ENCODE results near the gene RAPGEF4. TPM values are rescaled to one million over a fixed set of nuclear protein-coding genes. Genes with fewer than 3 reads are reported as not detected.

The RAPGEF4 gene
- total RNA-seq, 4 donors from 2014 or later, result 2.5 to 7.9 (median 4.6) TPM

GRCh38 chr2:172930871-172931255 is 195.2 kb downstream of the RAPGEF4 start:
- no peaks in the 10 kb centered on the region for H3K27me3 ChIP-seq
- TF ChIP-seq POLR2A (IDR thresholded peaks at IDR 0.05), result no peak
- peaks cover 0 to 31% (median 14%) of the 10 kb centered on the region in 3 donors for H3K4me1 ChIP-seq
- no peaks in the 10 kb centered on the region for H3K36me3 ChIP-seq
- ATAC-seq, result peak; percentile 6
- no peaks in the 10 kb centered on the region for H3K9me3 ChIP-seq
- peak overlapping the region in 3 of 4 donors; percentile 56 to 81 (median 67) for H3K27ac ChIP-seq
- WGBS, 2 donors (ENCODE audit: low coverage in 1 of 2), result 29 to 43% methylated on average over 5 to 6 of the region's 7 CpGs
- no peak overlapping the region for H3K4me3 ChIP-seq

DNA sequence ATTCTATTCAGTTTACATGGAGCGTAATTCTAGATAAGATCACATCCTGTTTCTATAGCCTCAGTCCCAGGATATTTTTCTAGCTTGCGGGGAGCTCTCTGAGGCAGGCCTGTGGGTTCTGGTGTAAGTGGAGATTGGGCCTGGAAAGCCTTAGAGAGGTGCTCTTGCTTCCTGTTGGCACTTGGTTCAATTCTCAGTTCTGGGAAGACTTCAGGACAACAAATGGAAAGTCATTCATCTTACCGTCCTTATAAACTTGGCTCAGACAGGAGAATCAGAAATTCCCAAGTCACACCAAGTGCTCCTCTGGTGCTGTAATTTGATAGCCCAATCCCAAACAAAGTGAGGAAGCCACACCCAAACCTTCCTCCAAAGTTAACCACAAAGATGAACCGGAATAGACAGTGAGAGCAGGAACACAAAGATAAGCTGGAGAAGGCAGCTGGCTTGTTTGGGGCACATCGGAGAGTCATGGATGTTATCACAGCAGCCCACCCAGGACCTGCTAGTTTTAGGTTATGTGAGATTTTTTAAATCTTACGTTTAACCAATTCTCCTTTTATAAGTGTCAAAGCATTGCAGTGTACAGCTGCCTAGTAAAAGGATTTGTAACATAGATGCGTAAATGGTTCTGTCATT is 195.7 kb downstream of the RAPGEF4 start:
- Histone ChIP-seq H3K9me3 (no peaks in the 10 kb centered on the region), H3K36me3 (no peaks in the 10 kb centered on the region), H3K4me1 (peaks cover 0 to 31% (median 14%) of the 10 kb centered on the region in 3 donors), H3K27me3 (no peaks in the 10 kb centered on the region), H3K27ac (peak overlapping the region in 3 of 4 donors; percentile 56 to 81 (median 67)), H3K4me3 (peak overlapping the region; percentile 27 to 30)
- WGBS, 2 donors (ENCODE audit: low coverage in 1 of 2), result 27% methylated on average over 6 to 7 of the region's 7 CpGs
- peak; percentile 57 for ATAC-seq
- TF ChIP-seq, protein P1, sequence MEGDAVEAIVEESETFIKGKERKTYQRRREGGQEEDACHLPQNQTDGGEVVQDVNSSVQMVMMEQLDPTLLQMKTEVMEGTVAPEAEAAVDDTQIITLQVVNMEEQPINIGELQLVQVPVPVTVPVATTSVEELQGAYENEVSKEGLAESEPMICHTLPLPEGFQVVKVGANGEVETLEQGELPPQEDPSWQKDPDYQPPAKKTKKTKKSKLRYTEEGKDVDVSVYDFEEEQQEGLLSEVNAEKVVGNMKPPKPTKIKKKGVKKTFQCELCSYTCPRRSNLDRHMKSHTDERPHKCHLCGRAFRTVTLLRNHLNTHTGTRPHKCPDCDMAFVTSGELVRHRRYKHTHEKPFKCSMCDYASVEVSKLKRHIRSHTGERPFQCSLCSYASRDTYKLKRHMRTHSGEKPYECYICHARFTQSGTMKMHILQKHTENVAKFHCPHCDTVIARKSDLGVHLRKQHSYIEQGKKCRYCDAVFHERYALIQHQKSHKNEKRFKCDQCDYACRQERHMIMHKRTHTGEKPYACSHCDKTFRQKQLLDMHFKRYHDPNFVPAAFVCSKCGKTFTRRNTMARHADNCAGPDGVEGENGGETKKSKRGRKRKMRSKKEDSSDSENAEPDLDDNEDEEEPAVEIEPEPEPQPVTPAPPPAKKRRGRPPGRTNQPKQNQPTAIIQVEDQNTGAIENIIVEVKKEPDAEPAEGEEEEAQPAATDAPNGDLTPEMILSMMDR (IDR thresholded peaks at IDR 0.05), result no peak
- TF ChIP-seq POLR2A (IDR thresholded peaks at IDR 0.05) (no peak), POLR2AphosphoS5 (IDR thresholded peaks at IDR 0.05) (peak; percentile 21), EP300 (IDR thresholded peaks at IDR 0.05) (no peak)

GRCh38 chr2:172931918-172932520 is 196.4 kb downstream of the RAPGEF4 start:
- WGBS, 2 donors (ENCODE audit: low coverage in 1 of 2), result 0 to 2% methylated on average over 8 of the region's 8 CpGs
- H3K9me3 ChIP-seq, result no peaks in the 10 kb centered on the region
- peak overlapping the region in 3 of 4 donors; percentile 56 to 81 (median 67) for H3K27ac ChIP-seq
- H3K4me3 ChIP-seq, result peak overlapping the region; percentile 27 to 30
- TF ChIP-seq, protein P1 (IDR thresholded peaks at IDR 0.05), result peak; percentile 72 to 83 (median 76)
- no peak for TF ChIP-seq EP300 (IDR thresholded peaks at IDR 0.05)
- no peak for TF ChIP-seq POLR2AphosphoS5 (IDR thresholded peaks at IDR 0.05)
- H3K36me3 ChIP-seq, result no peaks in the 10 kb centered on the region
- no peaks in the 10 kb centered on the region for H3K27me3 ChIP-seq
- H3K4me1 ChIP-seq, result peaks cover 0 to 28% (median 14%) of the 10 kb centered on the region in 3 donors
- ATAC-seq, result no peak

- TF ChIP-seq POLR2AphosphoS5 (IDR thresholded peaks at IDR 0.05) (no peak), POLR2A (IDR thresholded peaks at IDR 0.05) (no peak), EP300 (IDR thresholded peaks at IDR 0.05) (no peak)
- TF ChIP-seq, protein P1 (IDR thresholded peaks at IDR 0.05), result no peak
- H3K36me3 ChIP-seq, result no peaks in the 10 kb centered on the region
- no peaks in the 10 kb centered on the region for H3K9me3 ChIP-seq
- 83 to 91% methylated on average over 4 to 6 of the region's 7 CpGs for WGBS, 2 donors (ENCODE audit: low coverage in 1 of 2)
- no peak overlapping the region for H3K4me3 ChIP-seq
- H3K27me3 ChIP-seq, result no peaks in the 10 kb centered on the region
- ATAC-seq, result no peak
- no peak overlapping the region for H3K27ac ChIP-seq
- H3K4me1 ChIP-seq, result no peaks in the 10 kb centered on the region
Observed at GRCh38 chr2:172937884-172938712, 202.5 kb downstream of the RAPGEF4 start.

DNA sequence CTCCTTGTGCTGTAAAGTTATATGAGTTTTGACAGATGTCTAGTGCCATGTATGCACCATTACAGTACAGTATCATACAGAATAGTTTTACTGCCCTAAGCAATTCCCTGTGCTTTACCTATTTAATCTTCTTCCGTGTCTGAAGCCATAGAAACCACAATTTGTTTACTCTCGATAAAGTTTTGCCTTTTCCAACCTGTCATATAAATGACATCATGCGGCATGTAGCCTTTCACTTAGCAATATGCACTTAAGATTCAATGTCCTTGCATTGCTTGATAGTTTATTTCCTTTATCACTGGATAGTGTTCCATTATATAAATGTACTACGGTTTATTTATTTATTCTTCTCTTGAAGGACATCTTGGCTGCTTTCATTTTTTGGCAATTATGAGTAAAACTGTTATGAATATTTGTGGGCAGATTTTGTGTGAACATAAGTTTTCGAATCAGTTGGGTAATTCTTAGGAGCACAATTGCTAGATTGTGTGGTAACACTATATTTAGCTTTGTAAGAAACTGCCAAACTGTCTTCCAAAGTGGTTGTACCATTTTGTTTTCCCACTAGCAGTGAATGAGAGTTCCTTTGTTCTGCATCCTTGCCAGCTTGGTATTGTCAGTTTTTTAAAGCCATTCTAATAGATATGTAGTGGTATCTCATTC is 203.2 kb downstream of the RAPGEF4 start:
- no peaks in the 10 kb centered on the region for H3K27me3 ChIP-seq
- ATAC-seq, result no peak

More for the DNA sequence above, 203.2 kb downstream of the RAPGEF4 start:
- TF ChIP-seq POLR2AphosphoS5 (IDR thresholded peaks at IDR 0.05) (no peak), EP300 (IDR thresholded peaks at IDR 0.05) (no peak), POLR2A (IDR thresholded peaks at IDR 0.05) (no peak)
- TF ChIP-seq, protein P1 (IDR thresholded peaks at IDR 0.05), result no peak
- Histone ChIP-seq H3K36me3 (no peaks in the 10 kb centered on the region), H3K4me1 (no peaks in the 10 kb centered on the region), H3K4me3 (no peak overlapping the region), H3K27ac (no peak overlapping the region), H3K9me3 (no peaks in the 10 kb centered on the region)
- 63 to 78% methylated on average over 5 of the region's 5 CpGs for WGBS, 2 donors (ENCODE audit: low coverage in 1 of 2)

All from gastroesophageal sphincter (tissue), 4 donors.